Endothelial cell of umbilical vein (primary cell): ENCODE data around the gene INKA2. TPM values are rescaled to one million over a fixed set of nuclear protein-coding genes. Genes with fewer than 3 reads are reported as not detected.

Experiments
- BruUV-seq: library from RNA; stranded (reverse); fragments of 400-500 nt; replicated peaks from 2 replicates; lab custom pipeline; 2021; lab: Mats Ljungman, UMichigan
- CTCF ChIA-PET: fragments of 300-600, 350-600 bp; sonication (Branson Sonifier 250); formaldehyde crosslinking; loops from one replicate; lab custom pipeline; 2021; ENCODE audit warnings: antibody characterized with exemption, inconsistent platforms; lab: Charles Lee
- POLR2A ChIA-PET: fragments of 300-600, 350-600 bp; sonication (Branson Sonifier 250); formaldehyde crosslinking; loops from one replicate; lab custom pipeline; 2021; ENCODE audit warnings: antibody characterized with exemption, inconsistent platforms; lab: Charles Lee
- DNase-seq: peaks from one replicate; pipeline ENCODE4 v3.0.0-alpha.2; 2011; ENCODE audit warnings: low read depth, low spot score
- FAIRE-seq: peaks from 2 replicates; lab custom pipeline; 2011; peaks lifted over from hg19 to GRCh38; lab: Jason Lieb, UNC
- H2AFZ ChIP-seq: 2 replicates; pipeline ENCODE4 v1.6.0; 2012; ENCODE audit warnings: low read depth, low read length, control low read depth, inconsistent platforms
- H3K27ac ChIP-seq: 2 replicates; pipeline ENCODE4 v1.5.1; 2011; ENCODE audit warnings: low read depth, mild to moderate bottlenecking, control low read depth, low read length, moderate library complexity; ENCODE audit not compliant: insufficient read depth
- H3K27me3 ChIP-seq, 2 experiments: 2 replicates each; pipeline versions ENCODE4 v1.6.0 to v1.6.1; 2011; ENCODE audit warnings: low read length in 2 of 2, mixed read lengths in 1 of 2; ENCODE audit not compliant: control insufficient read depth in 2 of 2, insufficient read depth in 2 of 2
- H3K36me3 ChIP-seq, 2 experiments: 2 replicates in 1 of 2; 3 replicates in 1 of 2; pipeline ENCODE4 v1.5.1; 2011; ENCODE audit warnings: low read length in 2 of 2, mild to moderate bottlenecking in 1 of 2, moderate library complexity in 1 of 2; ENCODE audit not compliant: control insufficient read depth in 2 of 2, insufficient read depth in 2 of 2; ENCODE audit errors: extremely low read depth in 1 of 2
- H3K4me1 ChIP-seq: 3 replicates; pipeline ENCODE4 v1.5.1; 2011; ENCODE audit warnings: mild to moderate bottlenecking, low read length; ENCODE audit not compliant: control insufficient read depth, insufficient read depth; ENCODE audit errors: extremely low read depth
- H3K4me2 ChIP-seq: 2 replicates; pipeline ENCODE4 v1.6.1; 2011; ENCODE audit warnings: low read length, control low read depth, mixed read lengths; ENCODE audit not compliant: insufficient read depth
- H3K4me3 ChIP-seq, 3 experiments: fragments of 200-600 bp in 1 of 3; sonication (generic), shearing (Covaris generic) in 1 of 3; replicated peaks in 1 of 3; 2 replicates each; pipeline ENCODE4 v1.5.1; 2011 to 2016; ENCODE audit warnings: control low read depth in 3 of 3, low read length in 3 of 3, mild to moderate bottlenecking in 2 of 3, inconsistent platforms in 1 of 3, low read depth in 1 of 3, moderate library complexity in 1 of 3; ENCODE audit not compliant: insufficient read depth in 1 of 3
- H3K79me2 ChIP-seq: 2 replicates; pipeline ENCODE4 v1.6.0; 2012; ENCODE audit warnings: low read length, inconsistent platforms; ENCODE audit not compliant: control insufficient read depth, insufficient read depth
- H3K9ac ChIP-seq: replicated peaks from 2 replicates; pipeline ENCODE3; 2011; ENCODE audit warnings: low read length, control low read depth; ENCODE audit not compliant: insufficient read depth; ENCODE audit errors: extremely low read depth
- H3K9me1 ChIP-seq: replicated peaks from 3 replicates; pipeline ENCODE4 v1.6.0; 2011; ENCODE audit warnings: mild to moderate bottlenecking, low read length; ENCODE audit not compliant: control insufficient read depth, insufficient read depth; ENCODE audit errors: extremely low read depth
- H3K9me3 ChIP-seq: replicated peaks from 2 replicates; pipeline ENCODE4 v1.5.1; 2012; ENCODE audit warnings: low read length, inconsistent platforms; ENCODE audit not compliant: control insufficient read depth, insufficient read depth
- H4K20me1 ChIP-seq: replicated peaks from 2 replicates; pipeline ENCODE3; 2011; ENCODE audit warnings: mild to moderate bottlenecking, low read length; ENCODE audit not compliant: control insufficient read depth, insufficient read depth; ENCODE audit errors: extremely low read depth
- CTCF ChIP-seq, 2 donors: IDR thresholded peaks; 1 replicate in 1 of 2; 2 replicates in 1 of 2; pipeline ENCODE4 v1.5.1; 2011; ENCODE audit warnings: low read length in 2 of 2, mild to moderate bottlenecking in 2 of 2, moderate library complexity in 2 of 2, control low read depth in 1 of 2, inconsistent platforms in 1 of 2, low read depth in 1 of 2; ENCODE audit not compliant: insufficient read depth in 1 of 2; ENCODE audit errors: extremely low read depth in 1 of 2
- EZH2 ChIP-seq: IDR thresholded peaks from 2 replicates; pipeline ENCODE4 v1.6.1; 2012; ENCODE audit warnings: borderline replicate concordance, low read depth, mild to moderate bottlenecking, moderate library complexity, low read length, inconsistent platforms; ENCODE audit not compliant: severe bottlenecking
- FOS ChIP-seq: IDR thresholded peaks from 2 replicates; pipeline ENCODE4 v1.6.1; 2011; ENCODE audit warnings: mild to moderate bottlenecking, low read length, moderate library complexity, borderline replicate concordance; ENCODE audit not compliant: insufficient read depth
- GATA2 ChIP-seq: IDR thresholded peaks from 2 replicates; pipeline ENCODE4 v1.7.0; 2011; ENCODE audit warnings: low read depth, mild to moderate bottlenecking, moderate library complexity, mixed read lengths, low read length; ENCODE audit not compliant: insufficient read length, insufficient read depth
- JUN ChIP-seq: IDR thresholded peaks from 2 replicates; pipeline ENCODE4 v1.6.1; 2011; ENCODE audit warnings: borderline replicate concordance, low read depth; ENCODE audit not compliant: insufficient read length, insufficient read depth
- MAX ChIP-seq: IDR thresholded peaks from 2 replicates; pipeline ENCODE4 v1.6.1; 2011; ENCODE audit not compliant: insufficient read depth, insufficient read length
- MYC ChIP-seq: IDR thresholded peaks from one replicate; pipeline ENCODE4 v1.6.1; 2011; ENCODE audit warnings: mild to moderate bottlenecking, low read depth, low read length
- POLR2A ChIP-seq: IDR thresholded peaks from 2 replicates; pipeline ENCODE4 v1.6.1; 2012; ENCODE audit warnings: low read depth, mild to moderate bottlenecking, control low read depth, low read length
- POLR2AphosphoS5 ChIP-seq: IDR thresholded peaks from 2 replicates; pipeline ENCODE4 v1.6.1; 2012; ENCODE audit warnings: low read depth, mild to moderate bottlenecking, control low read depth, low read length, moderate library complexity; ENCODE audit not compliant: insufficient read depth
- dilution Hi-C: fragments of 300-500 bp; cut with MboI; formaldehyde crosslinking; loops from one replicate; pipeline ENCODE4 v1.15.0; 2019; ENCODE audit warnings: low sequenced_read_pairs; ENCODE audit not compliant: extremely low pct_ligation_motif_present
- intact Hi-C: fragments of 100-400 bp; cut with micrococcal nuclease; formaldehyde crosslinking; loops from one replicate; pipeline ENCODE4 v1.10.0; 2022
- polyA plus RNA-seq, 4 experiments: library from polyadenylated mRNA; depleted of rRNA in 3 of 4; stranded (reverse) in 3 of 4; unstranded in 1 of 4; fragments of >200 nt; gene quantifications; 2 replicates each; pipeline versions ENCODE4 v1.2.1 to v1.2.3, GENCODE V29; 2011 to 2012; ENCODE audit warnings: missing spikeins in 1 of 4
- total RNA-seq: library from RNA; stranded (reverse); gene quantifications from 2 replicates; pipeline ENCODE4 v1.2.3, GENCODE V29; 2021

INKA2 gene
- total and polyA plus RNA-seq, 2 donors (not counting 3 experiments of a cell fraction or from before 2014, with no cell fraction given), result 2.4 to 7.8 TPM

- DNase-seq, result no peak
- no peak overlapping the region for H2AFZ ChIP-seq
- H3K4me3 ChIP-seq, result no peak overlapping the region
- H3K9me3 ChIP-seq, result no peaks in the 10 kb centered on the region
- H3K4me2 ChIP-seq, result no peak overlapping the region
- POLR2A ChIA-PET, result no interaction called here
- peaks cover 22% of the 10 kb centered on the region for H3K4me1 ChIP-seq
- CTCF ChIA-PET, result interaction anchor here (2.2 kb wide), 1 partner anchor 15 kb away, joined by 14 read pairs; no protein-coding TSS in a partner anchor
- no peak overlapping the region for H3K9ac ChIP-seq
- intact Hi-C loops, result loop anchor here (10.0 kb wide), 1 partner anchor 765 kb away; the partner anchor contains the start of gene LRIF1
- no peaks in the 10 kb centered on the region for H3K79me2 ChIP-seq
- H3K27ac ChIP-seq, result no peak overlapping the region
- no TSS peak for BruUV-seq
- TF ChIP-seq POLR2AphosphoS5 (no peak), EZH2 (no peak), GATA2 (no peak), MAX (no peak), MYC (no peak), FOS (no peak), CTCF (IDR thresholded peaks at IDR 0.05; ENCODE audit: extremely low read depth in 1 of 2, insufficient read depth in 1 of 2, low read depth in 1 of 2, low read length in 2 of 2) (no peak), JUN (no peak), POLR2A (no peak)
- no peaks in the 10 kb centered on the region for H3K27me3 ChIP-seq
- H4K20me1 ChIP-seq, result no peaks in the 10 kb centered on the region
- H3K9me1 ChIP-seq, result no peaks in the 10 kb centered on the region
- no peak for FAIRE-seq
- H3K36me3 ChIP-seq, result no peaks in the 10 kb centered on the region
- dilution Hi-C loops, result no loop called here
These were observed 9.1 kb downstream of the INKA2 start for GRCh38 chr1:111729946-111730681.
